Osteoblast (primary cell): ENCODE results near the gene ETFA. TPM values are rescaled to one million over a fixed set of nuclear protein-coding genes. Genes with fewer than 3 reads are reported as not detected.

ENCODE experiments used
- DNase-seq: peaks from one replicate; pipeline ENCODE4 v3.0.0; 2011; ENCODE audit warnings: low spot score, mixed read lengths; ENCODE audit not compliant: insufficient read length; ENCODE audit errors: missing footprints
- H2AFZ ChIP-seq: 2 replicates; pipeline ENCODE4 v1.6.0; 2011; ENCODE audit warnings: mild to moderate bottlenecking, low read length
- H3K27ac ChIP-seq: 2 replicates; pipeline ENCODE4 v1.5.1; 2011; ENCODE audit warnings: mild to moderate bottlenecking, low read depth, low read length, moderate library complexity
- H3K27me3 ChIP-seq: 2 replicates; pipeline ENCODE4 v1.6.0; 2012; ENCODE audit warnings: mild to moderate bottlenecking, control low read depth, inconsistent platforms, low read length, moderate library complexity; ENCODE audit not compliant: insufficient read depth
- H3K36me3 ChIP-seq: 2 replicates; pipeline ENCODE4 v1.5.1; 2011; ENCODE audit warnings: mild to moderate bottlenecking, low read length, control low read depth, moderate library complexity; ENCODE audit not compliant: insufficient read depth
- H3K4me1 ChIP-seq: 2 replicates; pipeline ENCODE4 v1.5.1; 2011; ENCODE audit warnings: mild to moderate bottlenecking, low read length, control low read depth, moderate library complexity; ENCODE audit not compliant: insufficient read depth
- H3K4me2 ChIP-seq: 2 replicates; pipeline ENCODE4 v1.6.0; 2011; ENCODE audit warnings: mild to moderate bottlenecking, low read length; ENCODE audit not compliant: insufficient read depth
- H3K4me3 ChIP-seq: fragments of 200-600 bp; sonication (generic); 3 replicates; pipeline ENCODE4 v1.5.1; 2012; ENCODE audit warnings: mild to moderate bottlenecking, low read length, inconsistent platforms; ENCODE audit not compliant: insufficient read depth
- H3K79me2 ChIP-seq: 2 replicates; pipeline ENCODE4 v1.6.0; 2012; ENCODE audit warnings: mild to moderate bottlenecking, low read length, control low read depth, inconsistent platforms; ENCODE audit not compliant: insufficient read depth
- H3K9me3 ChIP-seq: 2 replicates; pipeline ENCODE4 v1.5.1; 2011; ENCODE audit warnings: low read depth, low read length, control low read depth
- H4K20me1 ChIP-seq: 2 replicates; pipeline ENCODE4 v1.6.0; 2012; ENCODE audit warnings: mild to moderate bottlenecking, low read length, control low read depth; ENCODE audit not compliant: insufficient read depth
- total RNA-seq: library from RNA; depleted of rRNA; stranded (reverse); fragments of >200 nt; gene quantifications from 2 replicates; pipeline ENCODE4 v1.2.3, GENCODE V29; 2012
- TF ChIP-seq, protein P1 (sequence below): IDR thresholded peaks from 2 replicates; pipeline ENCODE4 v1.5.1; 2011; ENCODE audit warnings: mild to moderate bottlenecking, low read depth, low read length, moderate library complexity; ENCODE audit errors: extremely low read depth

ETFA gene
- total RNA-seq, 1 donor: 85.0 TPM

DNA sequence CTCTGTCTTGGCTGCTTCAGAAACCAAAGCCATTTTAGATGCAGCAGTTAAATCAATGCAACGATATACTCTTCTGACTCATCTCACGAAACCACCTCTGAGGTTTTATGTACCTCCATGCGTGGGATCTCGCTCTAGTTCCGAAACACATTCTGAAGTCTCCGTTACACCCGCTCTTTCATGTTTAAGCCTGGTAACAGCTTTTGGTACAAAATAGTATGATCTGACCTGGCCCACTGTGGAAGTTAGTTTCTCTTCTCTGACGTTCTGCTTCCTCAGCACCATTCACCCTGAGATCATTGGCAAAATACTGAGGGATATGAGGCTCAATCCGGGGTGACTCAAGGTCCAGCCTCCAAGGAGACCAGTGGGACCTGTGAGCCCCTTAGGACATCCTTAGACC lies 129.6 kb downstream of the ETFA start:
- Histone ChIP-seq H3K27me3 (peaks cover 5% of the 10 kb centered on the region), H3K79me2 (no peaks in the 10 kb centered on the region), H2AFZ (no peak overlapping the region), H3K4me1 (peaks cover 19% of the 10 kb centered on the region), H3K9me3 (no peaks in the 10 kb centered on the region), H4K20me1 (no peaks in the 10 kb centered on the region), H3K4me3 (no peak overlapping the region), H3K27ac (no peak overlapping the region), H3K36me3 (no peaks in the 10 kb centered on the region), H3K4me2 (no peak overlapping the region)
- TF ChIP-seq, protein P1, sequence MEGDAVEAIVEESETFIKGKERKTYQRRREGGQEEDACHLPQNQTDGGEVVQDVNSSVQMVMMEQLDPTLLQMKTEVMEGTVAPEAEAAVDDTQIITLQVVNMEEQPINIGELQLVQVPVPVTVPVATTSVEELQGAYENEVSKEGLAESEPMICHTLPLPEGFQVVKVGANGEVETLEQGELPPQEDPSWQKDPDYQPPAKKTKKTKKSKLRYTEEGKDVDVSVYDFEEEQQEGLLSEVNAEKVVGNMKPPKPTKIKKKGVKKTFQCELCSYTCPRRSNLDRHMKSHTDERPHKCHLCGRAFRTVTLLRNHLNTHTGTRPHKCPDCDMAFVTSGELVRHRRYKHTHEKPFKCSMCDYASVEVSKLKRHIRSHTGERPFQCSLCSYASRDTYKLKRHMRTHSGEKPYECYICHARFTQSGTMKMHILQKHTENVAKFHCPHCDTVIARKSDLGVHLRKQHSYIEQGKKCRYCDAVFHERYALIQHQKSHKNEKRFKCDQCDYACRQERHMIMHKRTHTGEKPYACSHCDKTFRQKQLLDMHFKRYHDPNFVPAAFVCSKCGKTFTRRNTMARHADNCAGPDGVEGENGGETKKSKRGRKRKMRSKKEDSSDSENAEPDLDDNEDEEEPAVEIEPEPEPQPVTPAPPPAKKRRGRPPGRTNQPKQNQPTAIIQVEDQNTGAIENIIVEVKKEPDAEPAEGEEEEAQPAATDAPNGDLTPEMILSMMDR: no peak
- peak; percentile 15 for DNase-seq

GRCh38 chr15:76180321-76180720 lies 130.9 kb downstream of the ETFA start:
- H3K27me3 ChIP-seq: peaks cover 7% of the 10 kb centered on the region
- H4K20me1 ChIP-seq: no peaks in the 10 kb centered on the region
- no peaks in the 10 kb centered on the region for H3K9me3 ChIP-seq
- DNase-seq: no peak
- H3K79me2 ChIP-seq: no peaks in the 10 kb centered on the region
- TF ChIP-seq, protein P1: no peak
- H3K27ac ChIP-seq: no peak overlapping the region
- H3K36me3 ChIP-seq: no peaks in the 10 kb centered on the region
- no peak overlapping the region for H3K4me2 ChIP-seq
- H3K4me1 ChIP-seq: peaks cover 10% of the 10 kb centered on the region
- no peak overlapping the region for H3K4me3 ChIP-seq
- no peak overlapping the region for H2AFZ ChIP-seq

GRCh38 chr15:76179023-76179422 lies 132.2 kb downstream of the ETFA start:
- Histone ChIP-seq H2AFZ (no peak overlapping the region), H3K4me1 (peaks cover 10% of the 10 kb centered on the region), H3K9me3 (no peaks in the 10 kb centered on the region), H3K36me3 (no peaks in the 10 kb centered on the region), H3K27me3 (peaks cover 7% of the 10 kb centered on the region), H3K4me3 (no peak overlapping the region), H3K4me2 (no peak overlapping the region), H4K20me1 (no peaks in the 10 kb centered on the region), H3K27ac (no peak overlapping the region), H3K79me2 (no peaks in the 10 kb centered on the region)
- TF ChIP-seq, protein P1: no peak
- DNase-seq: peak; percentile 36

- Histone ChIP-seq H3K4me3 (peak overlapping the region; percentile 51), H4K20me1 (no peaks in the 10 kb centered on the region), H3K9me3 (no peaks in the 10 kb centered on the region), H2AFZ (peak overlapping the region; percentile 84), H3K36me3 (no peaks in the 10 kb centered on the region), H3K27ac (no peak overlapping the region), H3K27me3 (peaks cover 7% of the 10 kb centered on the region), H3K79me2 (no peaks in the 10 kb centered on the region), H3K4me2 (peak overlapping the region; percentile 69), H3K4me1 (peaks cover 10% of the 10 kb centered on the region)
- peak; percentile 55 for DNase-seq
- TF ChIP-seq, protein P1: no peak
Measured at GRCh38 chr15:76178296-76179000, 132.8 kb downstream of the ETFA start.
